HG03457 (cell line): Measurements from ENCODE around the gene RETREG1.
"Not testable (repeated sequence)": the region's sequence is repeated elsewhere in the genome, so short reads cannot be mapped to it uniquely, and the experiment has no call there.

Experiments used
- ATAC-seq: cut with Tn5 transposase; IDR thresholded peaks from one replicate; pipeline ENCODE4 v1.9.1; 2021; ENCODE audit warnings: moderate number of reproducible peaks; ENCODE audit not compliant: unreplicated experiment

The RETREG1 gene

DNA sequence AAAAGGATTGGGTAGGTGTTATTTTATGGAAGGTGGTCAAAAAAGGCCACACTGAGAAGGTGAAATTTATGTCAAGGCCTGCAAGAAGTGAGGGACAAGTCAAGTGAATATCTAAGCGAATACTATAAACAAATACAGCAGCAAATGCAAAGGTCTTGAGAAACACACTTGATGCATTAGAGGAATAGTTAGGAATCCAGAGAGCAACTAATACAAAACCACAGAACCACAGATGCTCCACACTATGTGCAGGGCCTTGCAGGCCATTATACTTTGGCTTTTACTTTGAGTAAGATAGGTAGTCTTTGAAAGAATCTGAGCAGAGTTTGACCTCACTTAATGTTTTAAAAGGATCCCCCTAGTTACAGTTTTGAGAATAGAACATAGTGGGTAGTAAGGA, 155.8 kb downstream of the RETREG1 start:
- no peak for ATAC-seq

- no peak for ATAC-seq
Measured at GRCh38 chr5:16459451-16459850, 157.3 kb downstream of the RETREG1 start.

DNA sequence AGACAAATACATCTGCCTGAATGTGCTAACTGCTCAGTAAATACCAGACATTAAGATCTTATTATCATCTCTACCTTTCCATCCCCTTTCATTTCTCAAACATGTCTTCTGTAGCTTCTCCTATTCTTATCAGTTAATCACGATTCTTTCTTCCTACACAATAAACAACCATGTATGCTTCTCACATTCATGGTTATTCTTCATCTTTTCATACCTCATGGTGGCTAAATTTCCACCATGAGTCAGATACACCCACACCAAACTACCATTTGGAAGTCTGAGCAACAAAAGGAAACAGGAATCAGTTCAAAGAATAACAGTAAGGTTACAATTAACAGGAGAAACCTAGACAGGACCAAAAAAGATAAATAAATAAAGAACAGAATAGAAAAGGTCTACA, 158.9 kb downstream of the RETREG1 start:
- no peak for ATAC-seq

- ATAC-seq, result no peak
Measured at GRCh38 chr5:16457451-16457850, 159.3 kb downstream of the RETREG1 start.

DNA sequence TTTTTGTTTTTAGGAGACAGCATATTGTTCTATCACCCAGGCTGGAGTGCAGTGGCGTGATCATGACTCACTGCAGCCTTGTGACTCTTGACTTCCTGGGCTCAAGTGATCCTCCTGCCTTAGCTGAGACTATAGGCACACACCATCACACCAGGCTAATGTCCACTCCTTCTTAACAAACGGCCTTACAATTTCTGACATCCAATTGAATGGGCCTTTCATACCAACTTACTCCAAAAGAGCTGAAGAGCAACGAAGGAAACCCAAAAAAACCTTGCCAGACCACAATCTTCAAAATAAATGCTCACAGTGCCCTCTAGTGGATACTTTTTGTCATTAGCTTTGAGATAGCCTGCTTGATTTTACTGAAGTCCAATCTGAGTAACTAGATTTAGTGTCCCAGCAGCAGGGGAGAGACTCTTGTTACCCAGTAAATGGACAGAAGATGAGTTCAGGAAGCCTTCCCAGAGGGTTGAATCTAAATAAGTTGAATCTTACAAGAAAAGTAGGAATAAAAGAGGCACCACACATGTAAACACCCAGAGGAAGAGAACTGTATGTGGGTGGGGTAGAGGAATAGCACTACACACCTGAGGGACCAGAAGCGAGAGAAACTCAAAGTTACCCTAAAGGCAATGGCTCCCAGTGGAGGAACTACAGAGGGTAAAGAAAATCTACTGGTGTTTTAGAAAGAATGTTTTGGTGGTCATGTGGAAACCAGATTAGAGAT, 160.5 kb downstream of the RETREG1 start:
- ATAC-seq, result peak; percentile 47

- ATAC-seq, result peak; percentile 10
Measured at GRCh38 chr5:16455668-16456067, 161.1 kb downstream of the RETREG1 start.

- ATAC-seq, result no peak
Measured at GRCh38 chr5:16454686-16455085, 162.1 kb downstream of the RETREG1 start.

GRCh38 chr5:16453609-16454008, 163.2 kb downstream of the RETREG1 start:
- ATAC-seq, result no peak

DNA sequence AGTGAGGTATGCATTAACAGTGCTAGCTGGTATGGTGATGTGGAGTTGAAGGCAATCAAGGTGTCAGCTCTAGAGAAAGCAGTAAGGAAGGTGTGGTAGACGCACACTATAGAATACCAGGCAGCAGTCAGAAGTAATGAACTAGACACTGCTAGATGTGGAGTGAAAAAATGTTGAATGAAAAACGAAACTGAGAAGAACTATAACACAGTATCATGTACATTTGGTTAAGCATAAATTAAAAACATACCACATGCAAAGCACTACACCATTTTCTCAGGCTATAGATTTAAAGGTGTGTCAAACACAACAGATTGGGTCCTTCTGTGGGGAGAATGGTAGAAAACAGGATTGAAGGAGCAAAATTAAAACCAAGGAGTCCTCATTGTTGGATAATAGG, 166.6 kb downstream of the RETREG1 start:
- ATAC-seq, result no peak

GRCh38 chr5:16446993-16447392, 169.8 kb downstream of the RETREG1 start:
- no peak for ATAC-seq

DNA sequence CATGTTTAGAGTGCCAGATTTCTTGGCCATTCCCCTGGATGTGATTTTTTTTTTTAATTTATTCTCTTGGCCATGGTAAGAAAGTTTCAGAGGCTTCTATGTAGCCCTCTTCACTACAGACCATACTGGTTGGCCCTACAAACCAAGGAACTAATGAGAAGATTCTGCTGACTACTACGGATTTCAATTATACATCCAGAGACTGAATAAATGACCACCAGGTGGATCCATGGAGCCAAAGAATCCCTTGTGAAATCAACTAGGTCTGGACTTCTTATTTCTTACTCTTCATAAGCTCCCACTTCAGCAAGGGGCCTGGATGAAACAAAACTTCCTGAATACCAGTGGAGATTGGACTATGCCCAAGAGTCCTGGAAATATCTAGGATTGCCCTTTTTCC, 178.8 kb downstream of the RETREG1 start:
- ATAC-seq, result no peak

DNA sequence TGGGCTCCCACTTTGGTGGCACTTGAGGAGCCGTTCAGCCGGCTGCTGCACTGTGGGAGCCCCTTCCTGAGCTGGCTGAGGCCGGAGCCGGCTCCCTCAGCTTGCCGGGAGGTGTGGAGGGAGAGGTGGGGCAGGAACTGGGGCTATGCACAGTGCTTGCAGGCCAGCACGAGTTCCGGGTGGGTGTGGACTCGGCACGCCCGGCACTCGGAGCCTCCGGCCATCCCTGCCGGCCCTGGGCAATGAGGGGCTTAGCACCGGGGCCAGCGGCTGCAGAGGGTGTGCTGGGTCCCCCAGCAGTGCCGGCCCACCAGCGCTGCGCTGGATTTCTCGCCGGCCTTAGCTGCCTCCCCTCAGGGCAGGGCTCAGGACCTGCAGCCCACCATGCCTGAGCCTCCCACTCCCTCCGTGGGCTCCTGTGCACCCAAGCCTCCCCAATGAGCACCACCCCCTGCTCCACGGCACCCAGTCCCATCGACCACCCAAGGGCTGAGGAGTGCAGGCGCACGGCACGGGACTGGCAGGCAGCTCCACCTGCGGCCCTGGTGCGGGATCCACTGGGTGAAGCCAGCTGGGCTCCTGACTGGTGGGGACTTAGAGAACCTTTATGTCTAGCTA, 180.6 kb downstream of the RETREG1 start:
- not testable (repeated sequence) for ATAC-seq

- no peak for ATAC-seq
Measured at GRCh38 chr5:16431490-16431889, 185.3 kb downstream of the RETREG1 start.

DNA sequence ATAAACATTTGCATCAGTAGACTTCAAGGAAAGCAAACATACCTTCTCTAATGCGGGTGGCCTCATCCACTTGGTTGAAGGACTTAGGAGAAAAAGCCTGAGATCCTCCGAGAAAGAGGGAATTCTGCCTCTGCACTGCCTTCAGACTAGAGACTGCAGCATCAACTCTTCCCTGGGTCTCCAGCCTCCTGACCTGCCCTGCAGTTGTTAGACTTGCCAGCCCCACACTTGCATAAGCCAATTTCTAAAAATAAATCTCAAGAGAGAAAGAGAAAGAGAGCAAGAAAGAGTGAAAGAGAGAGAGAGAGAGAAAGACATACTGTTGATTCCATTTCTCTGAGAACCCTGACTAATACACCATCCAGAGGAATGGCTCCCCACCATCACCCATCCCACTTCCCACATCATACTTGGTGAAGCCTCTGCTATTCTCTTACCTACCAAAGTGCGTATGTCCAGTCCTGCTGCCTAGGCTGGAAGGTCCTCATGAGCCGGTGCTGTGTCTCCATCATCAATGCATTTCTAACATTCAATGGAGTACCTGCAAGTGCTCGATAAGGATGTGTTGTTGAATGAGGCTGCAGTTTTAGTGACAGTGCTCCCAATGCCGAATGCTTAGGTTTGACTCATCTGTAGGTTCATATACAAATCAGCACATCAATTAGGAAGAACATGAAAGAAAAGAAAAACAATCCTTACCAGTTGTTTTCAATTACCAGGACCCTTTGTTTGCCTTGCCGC, 186.3 kb downstream of the RETREG1 start:
- no peak for ATAC-seq

DNA sequence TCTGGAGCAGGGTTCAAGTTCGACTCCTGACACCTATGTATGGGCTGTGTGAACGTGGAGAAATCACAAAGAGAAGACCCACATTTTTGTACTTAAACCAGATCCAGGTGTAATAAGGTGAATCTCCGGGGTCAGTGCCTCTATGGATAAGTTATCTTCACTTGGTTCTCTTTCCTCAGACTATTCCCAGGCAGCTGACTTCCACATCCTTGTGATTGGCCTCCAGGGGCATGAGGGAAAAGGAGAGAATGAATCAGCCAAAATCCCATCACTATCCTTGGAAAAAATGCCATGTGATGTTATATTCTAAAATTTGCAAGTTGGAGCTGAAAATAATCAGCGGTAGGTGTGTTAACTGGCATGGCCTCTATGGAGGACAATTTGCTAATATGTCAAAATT, 188.4 kb downstream of the RETREG1 start:
- no peak for ATAC-seq

GRCh38 chr5:16427587-16427986, 189.2 kb downstream of the RETREG1 start:
- ATAC-seq, result no peak
